GM10266 (cell line): ENCODE results near the gene KDM4C.
"Not testable (repeated sequence)": the region's sequence is repeated elsewhere in the genome, so short reads cannot be mapped to it uniquely, and the experiment has no call there.

Experiments
- DNase-seq: peaks from one replicate; pipeline ENCODE4 v3.0.0; 2012; ENCODE audit errors: extremely low spot score
- TF ChIP-seq, protein P1 (sequence below): IDR thresholded peaks from 2 replicates; pipeline ENCODE4 v1.5.1; 2012; ENCODE audit warnings: mild to moderate bottlenecking, low read depth; ENCODE audit not compliant: control insufficient read depth, insufficient read depth; ENCODE audit errors: missing control alignments

The KDM4C gene

DNA sequence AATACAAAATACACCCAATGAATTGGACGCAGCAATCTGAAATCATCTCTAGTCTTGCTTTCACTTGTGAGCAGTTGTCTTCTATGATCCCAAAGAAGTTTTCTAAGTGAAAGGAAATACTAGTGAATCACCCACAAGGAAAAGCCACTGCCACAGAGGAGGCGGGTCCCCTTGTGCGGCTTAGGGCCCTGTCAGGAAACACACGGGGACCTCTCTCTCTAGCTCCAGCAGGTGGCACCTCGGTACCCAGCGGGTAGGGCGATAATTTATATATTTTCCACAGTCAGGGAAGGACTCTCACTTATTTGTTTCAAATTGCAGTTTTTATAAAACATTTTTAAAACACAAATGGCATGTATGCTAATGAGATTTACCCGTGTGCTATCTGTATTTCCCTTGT lies 417.1 kb downstream of the KDM4C start:
- no peak for DNase-seq

DNA sequence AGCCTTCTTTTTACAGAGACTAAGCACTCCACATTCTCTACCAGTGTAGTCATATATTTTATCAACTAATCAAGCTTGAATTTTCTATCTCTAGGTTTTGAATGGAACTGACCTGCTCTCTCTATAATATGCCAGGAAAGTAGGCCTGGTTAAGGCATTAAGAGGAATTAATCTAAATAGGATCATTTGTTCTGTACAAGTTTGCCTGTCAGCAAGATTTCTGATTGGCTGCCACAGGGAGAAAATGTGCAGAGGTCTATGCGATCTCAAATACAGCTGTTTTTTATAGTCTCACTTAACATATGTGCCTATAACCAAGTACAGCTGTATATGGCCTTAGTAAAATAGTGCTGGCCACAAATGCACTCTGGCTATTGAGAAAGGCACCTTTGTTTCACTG lies 418.8 kb downstream of the KDM4C start:
- DNase-seq = no peak

More for the DNA sequence above, 417.1 kb downstream of the KDM4C start:
- TF ChIP-seq, protein P1, sequence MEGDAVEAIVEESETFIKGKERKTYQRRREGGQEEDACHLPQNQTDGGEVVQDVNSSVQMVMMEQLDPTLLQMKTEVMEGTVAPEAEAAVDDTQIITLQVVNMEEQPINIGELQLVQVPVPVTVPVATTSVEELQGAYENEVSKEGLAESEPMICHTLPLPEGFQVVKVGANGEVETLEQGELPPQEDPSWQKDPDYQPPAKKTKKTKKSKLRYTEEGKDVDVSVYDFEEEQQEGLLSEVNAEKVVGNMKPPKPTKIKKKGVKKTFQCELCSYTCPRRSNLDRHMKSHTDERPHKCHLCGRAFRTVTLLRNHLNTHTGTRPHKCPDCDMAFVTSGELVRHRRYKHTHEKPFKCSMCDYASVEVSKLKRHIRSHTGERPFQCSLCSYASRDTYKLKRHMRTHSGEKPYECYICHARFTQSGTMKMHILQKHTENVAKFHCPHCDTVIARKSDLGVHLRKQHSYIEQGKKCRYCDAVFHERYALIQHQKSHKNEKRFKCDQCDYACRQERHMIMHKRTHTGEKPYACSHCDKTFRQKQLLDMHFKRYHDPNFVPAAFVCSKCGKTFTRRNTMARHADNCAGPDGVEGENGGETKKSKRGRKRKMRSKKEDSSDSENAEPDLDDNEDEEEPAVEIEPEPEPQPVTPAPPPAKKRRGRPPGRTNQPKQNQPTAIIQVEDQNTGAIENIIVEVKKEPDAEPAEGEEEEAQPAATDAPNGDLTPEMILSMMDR = no peak

DNA sequence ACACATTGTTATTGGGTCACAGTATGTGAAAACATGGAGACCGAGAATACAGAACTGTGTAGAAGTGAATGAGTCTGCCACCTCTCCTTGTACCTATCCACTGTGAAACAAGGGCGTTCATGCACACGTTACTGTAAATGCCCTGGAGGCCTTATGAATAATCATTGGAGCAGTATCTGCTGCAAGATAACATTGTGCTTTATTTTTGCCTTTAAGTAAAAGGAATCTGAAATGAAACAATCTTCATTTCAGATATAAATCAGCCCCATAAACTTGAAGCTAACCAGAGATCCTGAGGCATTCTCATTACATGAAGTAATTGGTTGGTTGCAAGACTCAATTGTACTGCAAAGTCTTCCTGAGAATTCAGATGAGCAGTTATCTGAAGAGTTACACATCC lies 419.6 kb downstream of the KDM4C start:
- TF ChIP-seq, protein P1 = no peak

More for the DNA sequence above, 418.8 kb downstream of the KDM4C start:
- TF ChIP-seq, protein P1 = no peak

DNA sequence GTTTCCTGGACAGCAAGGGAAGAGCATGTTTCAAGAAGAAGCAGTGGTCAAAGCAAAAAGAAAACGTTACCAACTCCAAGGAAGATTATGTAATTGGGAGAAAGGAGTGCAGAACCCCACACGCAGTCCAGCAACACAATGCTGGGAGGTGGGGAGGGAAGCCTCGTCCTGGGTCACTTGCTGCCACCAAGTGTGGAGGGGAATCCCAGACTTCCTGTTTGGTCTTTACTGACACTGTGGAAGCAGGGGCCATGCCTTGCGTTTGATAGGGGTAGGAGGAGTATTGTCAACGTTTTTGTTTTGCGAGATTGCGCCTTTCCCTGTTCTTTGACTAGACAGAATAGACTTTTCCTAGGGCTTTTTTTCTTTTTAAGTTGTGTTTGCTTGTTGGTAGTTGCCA lies 421.0 kb downstream of the KDM4C start:
- TF ChIP-seq, protein P1 = no peak
- no peak for DNase-seq

More for the DNA sequence above, 419.6 kb downstream of the KDM4C start:
- DNase-seq = no peak

DNA sequence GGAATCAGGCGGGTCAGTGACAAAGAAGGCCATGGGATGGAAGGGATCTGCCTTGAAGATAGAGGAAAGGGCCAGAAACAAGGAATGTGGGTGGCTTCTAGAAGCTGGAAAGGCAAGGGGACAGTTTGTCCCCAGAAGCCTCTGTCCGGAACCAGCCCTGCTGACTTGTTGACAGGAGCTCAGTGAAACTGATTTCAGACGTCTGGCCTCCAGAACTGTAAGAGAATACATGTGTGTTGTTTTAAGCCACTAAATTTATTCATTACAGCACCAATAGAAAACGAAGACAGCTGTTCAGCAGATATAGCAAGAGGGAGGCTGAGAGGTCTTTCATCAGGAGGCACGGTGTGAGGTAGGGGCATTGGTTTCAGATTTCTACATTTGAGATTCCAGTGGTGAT lies 422.5 kb downstream of the KDM4C start:
- TF ChIP-seq, protein P1 = no peak
- DNase-seq = no peak

DNA sequence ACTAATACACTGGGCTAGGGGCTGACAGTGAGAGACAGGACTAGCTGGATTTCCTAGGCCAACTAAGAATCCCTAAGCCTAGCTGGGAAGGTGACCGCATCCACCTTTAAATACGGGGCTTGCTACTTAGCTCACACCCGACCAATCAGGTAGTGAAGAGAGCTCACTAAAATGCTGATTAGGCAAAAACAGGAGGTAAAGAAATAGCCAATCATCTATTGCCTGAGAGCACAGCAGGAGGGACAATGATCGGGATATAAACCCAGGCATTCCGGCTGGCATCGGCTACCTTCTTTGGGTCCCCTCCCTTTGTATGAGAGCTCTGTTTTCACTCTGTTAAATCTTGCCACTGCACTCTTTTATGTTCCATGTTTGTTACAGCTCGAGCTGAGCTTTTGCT lies 425.4 kb downstream of the KDM4C start:
- DNase-seq = not testable (repeated sequence)

DNA sequence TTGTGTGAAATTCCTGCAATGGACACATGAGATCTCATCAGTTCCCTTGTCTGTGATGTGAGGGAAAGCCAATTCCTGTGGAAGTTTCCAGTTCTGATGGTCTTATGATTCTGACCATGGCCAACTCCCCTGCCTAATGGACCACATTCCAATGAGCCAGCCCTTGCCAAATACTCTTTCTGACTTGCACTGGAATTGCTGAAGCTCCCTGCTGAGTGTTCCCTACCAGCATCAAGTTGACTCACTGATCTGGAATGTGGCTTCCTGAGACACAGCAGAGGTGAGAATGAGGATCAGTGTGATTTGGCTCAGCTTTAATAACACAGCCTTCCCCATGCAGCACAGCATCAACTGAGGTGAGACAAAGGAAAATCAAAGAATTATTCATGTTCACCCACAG lies 427.8 kb downstream of the KDM4C start:
- TF ChIP-seq, protein P1 = no peak
- no peak for DNase-seq

DNA sequence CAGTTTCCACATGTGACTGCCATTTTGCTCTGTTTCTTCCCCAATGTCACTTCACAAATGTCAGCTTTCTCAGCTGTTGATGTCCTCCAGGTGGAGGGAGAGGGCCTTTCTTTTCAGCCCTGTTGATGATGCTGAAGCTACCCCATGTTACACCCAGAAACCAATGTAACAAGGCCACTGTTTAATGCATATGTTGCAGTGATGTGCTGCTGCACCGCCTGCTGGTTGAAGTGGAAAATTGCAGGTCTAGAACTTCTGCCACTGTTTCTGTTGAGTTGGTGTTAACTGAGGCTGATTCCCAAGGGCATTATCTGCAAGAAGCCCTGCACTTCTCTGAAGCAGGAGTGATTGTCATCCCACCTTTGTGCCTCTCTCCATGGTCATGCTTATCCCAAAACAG lies 428.4 kb downstream of the KDM4C start:
- DNase-seq = no peak
- TF ChIP-seq, protein P1 = peak; percentile 39
